Type B pancreatic cell (in vitro differentiated cells): ENCODE measurements around the gene MMP14. TPM values are rescaled to one million over a fixed set of nuclear protein-coding genes. Genes with fewer than 3 reads are reported as not detected.

Experiments
- DNase-seq: peaks from one replicate; pipeline ENCODE4 v3.0.0; 2021; ENCODE audit warnings: mixed read lengths; ENCODE audit not compliant: unreplicated experiment; ENCODE audit errors: extremely low spot score
- H3K27ac Mint-ChIP-seq: 2 replicates; pipeline ENCODE4 v1.8.0; 2021; ENCODE audit warnings: mild to moderate bottlenecking, mixed read lengths
- H3K27me3 Mint-ChIP-seq: 2 replicates; pipeline ENCODE4 v1.8.0; 2021; ENCODE audit warnings: mixed read lengths
- H3K36me3 Mint-ChIP-seq: 2 replicates; pipeline ENCODE4 v1.8.0; 2021; ENCODE audit warnings: mixed read lengths
- H3K4me1 Mint-ChIP-seq: one replicate; pipeline ENCODE4 v1.8.0; 2021; ENCODE audit warnings: mixed read lengths; ENCODE audit not compliant: unreplicated experiment
- H3K4me3 Mint-ChIP-seq: 2 replicates; pipeline ENCODE4 v1.8.0; 2021; ENCODE audit warnings: mild to moderate bottlenecking, mixed read lengths
- H3K9me3 Mint-ChIP-seq: 2 replicates; pipeline ENCODE4 v1.8.0; 2021; ENCODE audit warnings: mixed read lengths
- total RNA-seq: library from RNA; stranded (reverse); gene quantifications from 2 replicates; pipeline ENCODE4 v1.2.1, GENCODE V29; 2021; ENCODE audit warnings: low replicate concordance
- TF ChIP-seq, protein P1 (sequence below): fragments of 200-600 bp; sonication (generic); conservative IDR thresholded peaks from 2 replicates; pipeline ENCODE4 v1.5.0; 2021; ENCODE audit warnings: antibody characterized with exemption, mild to moderate bottlenecking

Gene MMP14
- total RNA-seq, 1 donor from 2014 or later = 137 TPM

- H3K9me3 Mint-ChIP-seq = no peaks in the 10 kb centered on the region
- peaks cover 8% of the 10 kb centered on the region for H3K36me3 Mint-ChIP-seq
- peak overlapping the region; percentile 98 for H3K4me3 Mint-ChIP-seq
- DNase-seq = no peak
- TF ChIP-seq, protein P1, sequence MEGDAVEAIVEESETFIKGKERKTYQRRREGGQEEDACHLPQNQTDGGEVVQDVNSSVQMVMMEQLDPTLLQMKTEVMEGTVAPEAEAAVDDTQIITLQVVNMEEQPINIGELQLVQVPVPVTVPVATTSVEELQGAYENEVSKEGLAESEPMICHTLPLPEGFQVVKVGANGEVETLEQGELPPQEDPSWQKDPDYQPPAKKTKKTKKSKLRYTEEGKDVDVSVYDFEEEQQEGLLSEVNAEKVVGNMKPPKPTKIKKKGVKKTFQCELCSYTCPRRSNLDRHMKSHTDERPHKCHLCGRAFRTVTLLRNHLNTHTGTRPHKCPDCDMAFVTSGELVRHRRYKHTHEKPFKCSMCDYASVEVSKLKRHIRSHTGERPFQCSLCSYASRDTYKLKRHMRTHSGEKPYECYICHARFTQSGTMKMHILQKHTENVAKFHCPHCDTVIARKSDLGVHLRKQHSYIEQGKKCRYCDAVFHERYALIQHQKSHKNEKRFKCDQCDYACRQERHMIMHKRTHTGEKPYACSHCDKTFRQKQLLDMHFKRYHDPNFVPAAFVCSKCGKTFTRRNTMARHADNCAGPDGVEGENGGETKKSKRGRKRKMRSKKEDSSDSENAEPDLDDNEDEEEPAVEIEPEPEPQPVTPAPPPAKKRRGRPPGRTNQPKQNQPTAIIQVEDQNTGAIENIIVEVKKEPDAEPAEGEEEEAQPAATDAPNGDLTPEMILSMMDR = no peak
- H3K27ac Mint-ChIP-seq = peak overlapping the region; percentile 95
- H3K27me3 Mint-ChIP-seq = no peaks in the 10 kb centered on the region
- H3K4me1 Mint-ChIP-seq = peaks cover 45% of the 10 kb centered on the region
Measured at GRCh38 chr14:22887260-22887989, 51.0 kb downstream of the MMP14 start.

GRCh38 chr14:22887990-22888378, 51.6 kb downstream of the MMP14 start:
- H3K36me3 Mint-ChIP-seq = peaks cover 8% of the 10 kb centered on the region
- peak overlapping the region; percentile 98 for H3K4me3 Mint-ChIP-seq

GRCh38 chr14:22888662-22889061, 52.3 kb downstream of the MMP14 start:
- H3K4me1 Mint-ChIP-seq = peaks cover 34% of the 10 kb centered on the region
- H3K4me3 Mint-ChIP-seq = no peak overlapping the region
- H3K27ac Mint-ChIP-seq = peak overlapping the region; percentile 21
- no peak for DNase-seq
- TF ChIP-seq, protein P1 = no peak
- H3K27me3 Mint-ChIP-seq = no peaks in the 10 kb centered on the region
- H3K9me3 Mint-ChIP-seq = no peaks in the 10 kb centered on the region
- peaks cover 8% of the 10 kb centered on the region for H3K36me3 Mint-ChIP-seq

More at GRCh38 chr14:22887990-22888378, 51.6 kb downstream of the MMP14 start:
- H3K4me1 Mint-ChIP-seq = peaks cover 39% of the 10 kb centered on the region
- TF ChIP-seq, protein P1 = no peak
- no peaks in the 10 kb centered on the region for H3K9me3 Mint-ChIP-seq
- H3K27ac Mint-ChIP-seq = peak overlapping the region; percentile 21
- no peaks in the 10 kb centered on the region for H3K27me3 Mint-ChIP-seq
- no peak for DNase-seq

DNA sequence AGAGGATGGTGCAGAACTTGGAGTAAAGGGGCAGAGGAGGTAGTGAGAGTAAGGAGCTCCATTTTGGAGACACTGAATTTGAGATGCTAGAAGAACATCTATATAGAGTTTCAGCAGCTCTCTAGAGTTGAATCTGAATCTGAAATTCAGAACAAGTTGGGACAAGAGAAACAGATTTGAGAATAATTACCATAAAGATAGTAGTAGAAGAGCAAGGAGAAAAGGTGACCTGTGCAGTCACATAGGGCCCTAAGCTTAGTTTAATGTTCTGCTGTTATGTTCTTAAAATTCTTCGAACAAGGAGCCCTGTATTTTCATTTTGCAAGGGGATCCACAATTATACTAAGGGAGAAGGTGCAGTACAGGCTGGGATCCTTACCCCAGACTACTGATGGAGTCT, 54.0 kb downstream of the MMP14 start:
- Mint-ChIP-seq H3K4me3 (no peak overlapping the region), H3K9me3 (no peaks in the 10 kb centered on the region), H3K36me3 (peaks cover 8% of the 10 kb centered on the region), H3K27me3 (no peaks in the 10 kb centered on the region), H3K4me1 (peaks cover 23% of the 10 kb centered on the region), H3K27ac (peak overlapping the region; percentile 3)
- DNase-seq = no peak
- TF ChIP-seq, protein P1 = no peak

DNA sequence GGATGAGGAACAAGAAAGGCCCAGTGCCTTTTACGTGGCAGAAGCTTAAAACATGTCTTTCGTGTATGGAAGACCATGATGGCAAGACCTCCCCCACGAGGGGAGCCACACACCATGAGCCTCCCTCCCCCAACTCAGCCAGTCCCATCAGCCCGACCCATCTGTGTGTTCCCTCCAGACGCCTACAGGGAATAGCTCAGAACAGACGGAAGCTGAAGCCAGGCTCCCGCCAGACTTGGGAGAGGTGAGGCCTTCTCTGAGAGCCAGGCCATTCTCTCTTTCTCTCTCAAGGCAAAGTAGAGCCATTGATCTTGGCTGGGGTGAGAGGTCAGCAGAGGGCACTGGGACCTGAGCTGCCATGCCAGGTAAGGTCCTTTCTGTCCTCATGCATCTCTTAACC, 56.1 kb downstream of the MMP14 start:
- no peak for DNase-seq
- Mint-ChIP-seq H3K9me3 (no peaks in the 10 kb centered on the region), H3K27me3 (no peaks in the 10 kb centered on the region), H3K27ac (no peak overlapping the region), H3K36me3 (peaks cover 8% of the 10 kb centered on the region), H3K4me1 (peaks cover 13% of the 10 kb centered on the region), H3K4me3 (no peak overlapping the region)
- TF ChIP-seq, protein P1 = no peak
